ENCODE measurements around the gene RIPOR2.

- peak; percentile 77 for TF ChIP-seq GATA2 (IDR thresholded peaks at IDR 0.05; ENCODE audit: low read depth, low read length)
- TF ChIP-seq GATA3 (IDR thresholded peaks at IDR 0.05; ENCODE audit: low read depth, low read length) = peak; percentile 79
Observed at GRCh38 chr6:24874776-24875533, 60.8 kb downstream of the RIPOR2 start.

All from SH-SY5Y (cell line).